Measurements from ENCODE around the gene GPC6. TPM values are rescaled to one million over a fixed set of nuclear protein-coding genes. Genes with fewer than 3 reads are reported as not detected.

The GPC6 gene
- total and polyA plus RNA-seq, 2 donors (not counting 3 experiments of a cell fraction or from before 2014, with no cell fraction given), result 0.01 TPM; not detected in 1

- intact Hi-C loops (cut with micrococcal nuclease) (no loop called here), dilution Hi-C loops (cut with MboI; ENCODE audit: extremely low pct_ligation_motif_present, low sequenced_read_pairs) (no loop called here)
- ChIA-PET CTCF (no interaction called here), POLR2A (no interaction called here)
- Histone ChIP-seq H3K4me2 (ENCODE audit: insufficient read depth, low read length) (no peak overlapping the region), H3K4me3 (replicated peaks in 1 of 3; ENCODE audit: insufficient read depth in 1 of 3, low read depth in 1 of 3, low read length in 3 of 3) (no peak overlapping the region), H3K9me1 (replicated peaks; ENCODE audit: control insufficient read depth, extremely low read depth, insufficient read depth, low read length) (no peaks in the 10 kb centered on the region), H3K27me3 (ENCODE audit: control insufficient read depth in 2 of 2, insufficient read depth in 2 of 2, low read length in 2 of 2) (no peaks in the 10 kb centered on the region), H3K79me2 (ENCODE audit: control insufficient read depth, insufficient read depth, low read length) (no peaks in the 10 kb centered on the region), H3K9ac (replicated peaks; ENCODE audit: extremely low read depth, insufficient read depth, low read length) (no peak overlapping the region), H3K9me3 (replicated peaks; ENCODE audit: control insufficient read depth, insufficient read depth, low read length) (peaks cover 6% of the 10 kb centered on the region), H4K20me1 (replicated peaks; ENCODE audit: control insufficient read depth, extremely low read depth, insufficient read depth, low read length) (no peaks in the 10 kb centered on the region), H2AFZ (ENCODE audit: low read depth, low read length) (no peak overlapping the region), H3K36me3 (ENCODE audit: control insufficient read depth in 2 of 2, extremely low read depth in 1 of 2, insufficient read depth in 2 of 2, low read length in 2 of 2) (no peaks in the 10 kb centered on the region), H3K4me1 (ENCODE audit: control insufficient read depth, extremely low read depth, insufficient read depth, low read length) (no peaks in the 10 kb centered on the region), H3K27ac (ENCODE audit: insufficient read depth, low read depth, low read length) (no peak overlapping the region)
- TF ChIP-seq JUN (IDR thresholded peaks at IDR 0.05; ENCODE audit: borderline replicate concordance, insufficient read depth, insufficient read length, low read depth), result no peak
- no peak for TF ChIP-seq MYC (IDR thresholded peaks at IDR 0.05; ENCODE audit: low read depth, low read length)
- TF ChIP-seq GATA2 (IDR thresholded peaks at IDR 0.05; ENCODE audit: insufficient read depth, insufficient read length, low read depth, low read length), result no peak
- no peak for TF ChIP-seq CTCF (IDR thresholded peaks at IDR 0.05; ENCODE audit: extremely low read depth in 1 of 2, insufficient read depth in 1 of 2, low read depth in 1 of 2, low read length in 2 of 2)
- TF ChIP-seq MAX (IDR thresholded peaks at IDR 0.05; ENCODE audit: insufficient read depth, insufficient read length), result no peak
- TF ChIP-seq FOS (IDR thresholded peaks at IDR 0.05; ENCODE audit: borderline replicate concordance, insufficient read depth, low read length), result no peak
- TF ChIP-seq POLR2AphosphoS5 (IDR thresholded peaks at IDR 0.05; ENCODE audit: insufficient read depth, low read depth, low read length), result no peak
- FAIRE-seq, result no peak
- no TSS peak for BruUV-seq (replicated peaks)
- DNase-seq (ENCODE audit: low read depth, low spot score), result no peak
Observed at GRCh38 chr13:93399212-93399611, 172.6 kb downstream of the GPC6 start.

All from endothelial cell of umbilical vein (primary cell).